ENCODE data around the gene THSD4.

THSD4 gene

DNA sequence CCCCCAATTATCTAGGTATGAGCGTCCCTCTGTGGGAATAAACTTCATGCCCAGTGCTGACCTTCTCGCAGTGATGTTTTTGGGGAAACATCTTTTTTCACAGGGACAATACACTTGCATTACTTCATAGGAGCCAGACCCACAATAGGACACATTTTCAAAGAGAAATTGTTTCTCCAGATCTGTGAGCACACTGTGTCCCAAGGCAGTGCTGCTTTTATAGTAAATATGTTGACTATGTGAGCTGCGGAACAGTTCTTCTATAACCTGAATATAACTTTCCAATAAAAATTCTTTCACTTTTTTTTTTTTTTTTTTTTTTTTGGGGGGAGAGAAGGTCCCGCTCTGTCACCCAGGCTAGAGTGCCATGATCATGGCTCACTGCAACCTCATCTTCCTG lies 17.4 kb upstream of the THSD4 start:
- no peak for DNase-seq (ENCODE audit: low spot score)

DNA sequence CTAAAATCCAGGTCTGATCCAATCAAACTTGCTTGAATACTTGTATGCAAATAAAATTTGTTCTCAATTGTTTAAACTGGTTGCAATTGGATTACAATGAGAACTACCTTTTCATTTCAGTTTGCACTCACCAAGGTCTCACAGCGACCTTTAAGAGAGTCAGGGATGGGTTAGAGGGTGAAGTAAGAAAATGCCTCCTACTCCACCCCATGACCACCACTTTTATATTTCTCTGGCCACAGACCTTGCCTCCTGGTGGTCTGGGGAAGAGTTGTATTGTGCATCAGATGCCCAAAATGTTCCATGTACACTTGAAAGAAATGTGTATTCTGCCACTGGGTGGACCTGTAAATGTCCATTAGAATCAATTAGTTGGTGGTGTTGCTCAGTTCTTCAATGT lies 16.4 kb upstream of the THSD4 start:
- DNase-seq (ENCODE audit: low spot score): no peak

DNA sequence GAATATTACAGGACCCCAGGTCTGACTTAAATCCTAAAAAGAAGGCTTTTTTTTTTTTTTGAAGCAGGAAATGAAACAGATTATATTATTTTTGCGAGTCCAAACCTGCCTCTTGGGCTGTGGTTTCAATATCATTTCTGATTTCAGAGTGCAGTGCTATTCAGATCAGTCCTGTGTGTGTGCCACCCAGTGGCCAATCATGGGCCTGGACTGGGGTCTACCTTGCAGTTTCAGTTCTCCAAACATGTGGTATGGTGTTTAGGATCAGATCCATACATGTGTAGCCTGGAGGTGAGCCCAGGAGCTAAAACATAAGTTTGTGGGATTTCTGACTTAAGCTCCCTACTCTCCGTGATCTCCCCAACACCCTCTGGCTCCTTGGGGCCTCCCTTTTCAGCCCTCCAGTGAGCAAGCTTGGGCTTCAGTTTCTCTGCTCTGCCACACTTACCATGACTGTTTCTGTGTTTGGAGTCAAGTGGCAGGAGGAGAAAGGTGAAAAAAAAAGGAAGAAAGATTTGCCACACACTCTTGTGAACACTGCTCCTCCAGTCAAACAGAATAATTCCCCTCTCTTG lies 12.1 kb upstream of the THSD4 start:
- DNase-seq (ENCODE audit: low spot score): peak; percentile 53

DNA sequence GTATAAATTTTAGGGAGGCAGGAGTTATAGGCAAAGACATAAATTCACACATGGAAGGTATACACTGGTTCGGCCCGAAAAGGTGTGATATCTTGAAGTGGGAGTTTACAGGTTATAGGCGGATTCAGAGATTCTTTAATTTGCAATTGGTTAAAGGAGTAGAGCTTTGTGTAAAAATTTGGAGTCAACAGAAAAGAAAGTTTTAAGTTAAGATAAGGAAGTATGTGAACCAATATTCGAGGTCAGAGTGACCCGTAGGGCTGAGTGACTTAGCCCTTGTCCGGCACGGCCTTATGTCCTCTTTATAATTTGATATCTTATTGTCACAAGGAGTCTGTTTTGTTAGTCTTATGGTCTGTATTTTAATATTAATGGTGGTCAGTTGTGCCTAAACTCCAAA lies 10.6 kb upstream of the THSD4 start:
- DNase-seq (ENCODE audit: low spot score): no peak

DNA sequence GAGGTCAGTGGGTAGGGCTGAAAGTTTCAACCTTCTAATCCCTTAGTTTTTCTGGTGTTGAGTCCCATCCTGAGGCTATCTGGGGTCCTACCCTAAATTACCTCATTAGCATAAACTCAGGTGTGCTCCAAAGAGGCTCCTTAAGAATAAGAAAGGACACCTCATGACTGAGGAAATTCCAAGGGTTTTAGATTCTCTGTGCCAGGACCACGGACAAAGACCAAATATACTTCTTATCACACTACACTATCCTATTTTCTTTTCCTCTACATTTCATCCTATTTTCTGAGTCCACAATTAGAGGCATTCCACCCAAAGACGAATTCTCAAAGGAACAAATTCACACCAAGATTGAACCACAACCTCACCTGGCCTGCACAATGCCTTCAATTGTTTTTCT lies 9.8 kb upstream of the THSD4 start:
- no peak for DNase-seq (ENCODE audit: low spot score)

DNA sequence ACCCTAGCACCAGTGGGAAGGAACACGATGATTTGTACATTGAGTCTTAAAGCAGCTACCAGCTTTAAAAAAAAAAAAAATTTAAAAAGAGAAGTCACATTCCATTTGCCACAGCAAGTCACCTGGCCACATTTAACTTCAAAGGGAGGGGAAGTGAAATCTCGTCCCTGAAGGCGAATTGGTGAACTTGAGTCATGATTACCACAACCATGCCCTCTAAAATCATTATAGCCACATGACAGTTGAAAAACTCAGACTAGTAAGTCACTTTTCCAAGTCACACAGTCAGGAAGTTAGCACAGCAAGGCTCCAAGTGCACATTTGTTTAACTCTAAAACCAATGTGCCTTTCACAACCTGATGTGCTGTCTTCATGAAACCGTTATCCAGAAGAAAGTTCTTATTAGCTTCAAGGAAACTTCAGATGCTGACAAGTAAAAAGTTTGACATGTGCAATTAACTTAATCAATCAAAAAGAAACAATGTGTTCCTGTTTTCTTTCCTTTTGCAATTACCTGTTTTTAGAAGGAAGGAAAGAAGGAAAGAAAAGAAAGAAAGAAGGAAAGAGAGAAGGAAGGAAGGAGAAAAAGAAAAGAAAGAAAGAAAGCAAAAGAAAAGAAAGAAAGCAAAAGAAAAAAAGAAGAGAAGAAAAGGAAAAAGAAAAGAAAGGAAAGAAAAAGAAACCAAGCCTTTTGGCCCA lies 8.3 kb upstream of the THSD4 start:
- DNase-seq (ENCODE audit: low spot score): peak; percentile 44

DNA sequence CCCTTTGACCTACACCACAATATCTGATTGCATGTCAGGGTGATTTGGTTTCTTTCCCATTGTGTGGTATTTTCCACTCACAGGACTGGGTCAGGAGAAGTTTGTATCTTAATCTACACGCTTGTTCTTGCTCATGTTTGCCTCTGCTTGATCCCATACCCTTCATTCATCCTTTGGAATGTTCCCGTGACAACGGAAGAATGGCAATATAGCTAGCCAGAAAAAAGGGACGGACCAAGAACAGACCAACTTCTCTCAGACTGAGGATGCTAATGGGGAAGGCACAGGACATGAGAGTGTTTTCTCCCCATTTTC lies 7.8 kb upstream of the THSD4 start:
- DNase-seq (ENCODE audit: low spot score): no peak

DNA sequence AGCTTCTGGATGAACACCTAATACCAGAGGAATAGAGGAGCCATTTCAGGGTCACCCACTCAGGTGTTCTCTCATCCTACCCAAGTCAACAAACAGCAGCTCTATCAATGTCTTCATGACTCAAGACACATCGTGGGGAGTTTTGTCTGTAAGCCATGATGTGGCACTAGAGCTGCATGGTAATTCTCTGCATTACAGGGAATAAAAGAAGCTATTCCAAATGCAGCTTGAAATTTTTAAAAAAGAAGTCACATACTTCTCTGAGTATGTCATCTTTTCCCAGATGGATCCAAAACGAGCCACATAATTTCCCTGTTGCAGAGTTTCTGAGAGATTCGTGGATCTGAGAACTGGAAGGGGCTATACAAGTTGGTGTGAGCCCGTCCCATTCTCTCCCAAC lies 6.1 kb upstream of the THSD4 start:
- DNase-seq (ENCODE audit: low spot score): peak; percentile 50

DNA sequence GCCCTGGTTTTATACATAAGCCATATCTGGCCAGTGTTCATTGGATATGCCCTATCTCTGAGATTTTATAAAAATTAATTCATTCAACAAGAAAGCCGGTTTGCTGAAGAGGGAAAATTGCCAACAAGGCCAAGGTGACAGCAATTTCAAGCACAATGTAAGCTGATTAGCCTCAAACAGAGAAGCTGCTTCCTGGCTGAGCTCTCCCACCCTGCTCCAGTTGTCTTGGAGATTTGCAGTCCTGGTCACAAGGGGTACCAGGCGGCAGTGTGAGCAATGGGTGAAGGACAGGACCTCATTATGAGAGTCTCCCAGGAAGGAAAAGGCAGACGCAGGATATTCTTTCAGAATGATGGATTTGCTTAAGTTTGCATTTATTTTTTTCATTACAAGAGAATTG lies 5.4 kb upstream of the THSD4 start:
- DNase-seq (ENCODE audit: low spot score): no peak

DNA sequence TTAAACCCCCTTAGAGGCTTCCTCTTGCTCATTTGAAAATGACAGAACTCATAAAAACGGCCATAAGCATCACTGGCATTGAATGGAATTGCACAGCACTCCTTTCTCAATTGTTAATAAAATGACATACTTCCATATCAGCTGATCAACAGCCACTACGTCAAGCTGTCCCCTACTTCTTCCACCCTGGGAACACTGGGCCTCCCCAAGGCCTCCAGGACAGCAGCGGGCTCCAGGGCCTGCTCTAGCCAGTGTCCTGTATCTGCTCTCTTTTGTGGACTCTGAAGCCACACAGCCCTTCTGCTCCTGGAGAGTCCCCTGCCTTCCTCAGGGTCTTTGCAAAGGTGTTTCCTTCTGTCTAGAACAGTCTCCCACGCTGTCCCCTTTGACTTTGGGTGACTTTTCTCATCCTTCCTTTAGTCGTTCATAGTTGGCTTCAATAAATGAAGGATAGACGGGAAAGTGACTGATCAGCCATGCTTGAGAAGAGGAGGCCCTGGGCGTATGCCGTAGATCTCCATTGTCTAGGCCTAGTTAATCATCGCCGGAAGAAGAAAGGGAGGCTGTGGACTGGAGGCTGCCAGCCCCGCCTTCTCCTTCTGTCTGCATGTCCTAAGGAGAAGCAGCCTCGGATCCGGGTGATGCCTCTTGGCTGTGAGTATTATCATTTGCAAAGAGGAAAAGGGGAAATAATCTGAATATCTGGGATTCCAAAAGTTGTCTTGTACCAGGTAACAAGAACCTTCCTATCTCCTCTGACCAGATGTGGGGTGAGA lies 4.7 kb upstream of the THSD4 start:
- DNase-seq (ENCODE audit: low spot score): no peak

DNA sequence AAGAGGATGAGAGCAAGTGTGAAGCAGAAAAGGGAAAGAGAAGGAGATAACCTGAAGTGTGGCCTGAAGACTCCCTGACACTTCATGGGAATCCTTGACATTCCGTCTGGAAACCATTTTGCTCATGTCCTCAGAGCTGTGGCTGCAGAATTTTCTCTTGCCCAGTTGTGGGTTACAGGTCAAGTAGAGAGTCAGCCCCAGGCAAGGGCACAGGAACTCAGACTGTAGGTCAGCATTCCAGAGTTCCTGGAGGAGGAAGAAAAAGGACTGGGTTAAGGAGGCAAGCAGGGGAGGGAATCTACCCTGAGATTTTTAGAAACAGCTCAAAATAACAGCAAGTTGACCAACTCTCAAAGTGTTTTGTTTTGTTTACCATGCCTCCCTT lies 4.1 kb upstream of the THSD4 start:
- DNase-seq (ENCODE audit: low spot score): peak; percentile 45

DNA sequence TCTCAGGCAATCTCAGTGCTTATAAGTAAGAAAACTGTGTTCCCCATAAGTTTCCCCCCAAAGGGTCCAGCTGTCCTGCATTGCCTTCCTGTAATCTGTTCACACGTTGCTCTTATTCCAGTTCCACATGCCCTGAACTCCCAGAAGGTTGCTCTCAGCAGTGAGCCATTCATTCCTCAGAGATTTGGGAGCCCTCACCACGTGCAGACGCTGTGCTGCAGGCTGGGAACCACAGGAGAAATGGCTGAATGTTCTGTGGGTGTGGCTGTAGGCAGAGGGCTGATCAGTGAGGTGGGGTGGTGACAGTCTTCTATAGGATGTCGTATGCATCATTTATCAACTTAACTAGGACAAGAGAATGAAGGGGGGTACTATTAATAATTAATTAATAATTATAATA lies 3.3 kb upstream of the THSD4 start:
- DNase-seq (ENCODE audit: low spot score): no peak

DNA sequence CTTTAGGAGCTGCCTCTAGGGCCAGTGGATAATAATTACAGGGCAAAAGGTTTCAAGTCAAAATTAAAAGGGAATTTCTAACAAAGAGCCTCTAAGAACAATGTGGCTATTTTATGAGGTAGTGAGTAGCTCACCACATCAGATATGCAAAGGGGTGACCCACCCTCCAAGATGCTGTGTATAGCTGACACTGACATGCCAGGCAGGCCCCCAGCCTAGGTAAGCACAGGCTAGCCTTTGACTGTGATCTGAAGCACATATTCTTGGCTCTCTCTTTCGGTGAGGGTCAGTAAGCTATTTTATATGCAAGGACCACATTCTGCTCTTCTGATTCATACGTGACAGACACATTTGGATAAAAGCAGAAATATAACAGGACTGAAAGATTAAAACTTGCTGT lies 2.8 kb upstream of the THSD4 start:
- peak; percentile 50 for DNase-seq (ENCODE audit: low spot score)

DNA sequence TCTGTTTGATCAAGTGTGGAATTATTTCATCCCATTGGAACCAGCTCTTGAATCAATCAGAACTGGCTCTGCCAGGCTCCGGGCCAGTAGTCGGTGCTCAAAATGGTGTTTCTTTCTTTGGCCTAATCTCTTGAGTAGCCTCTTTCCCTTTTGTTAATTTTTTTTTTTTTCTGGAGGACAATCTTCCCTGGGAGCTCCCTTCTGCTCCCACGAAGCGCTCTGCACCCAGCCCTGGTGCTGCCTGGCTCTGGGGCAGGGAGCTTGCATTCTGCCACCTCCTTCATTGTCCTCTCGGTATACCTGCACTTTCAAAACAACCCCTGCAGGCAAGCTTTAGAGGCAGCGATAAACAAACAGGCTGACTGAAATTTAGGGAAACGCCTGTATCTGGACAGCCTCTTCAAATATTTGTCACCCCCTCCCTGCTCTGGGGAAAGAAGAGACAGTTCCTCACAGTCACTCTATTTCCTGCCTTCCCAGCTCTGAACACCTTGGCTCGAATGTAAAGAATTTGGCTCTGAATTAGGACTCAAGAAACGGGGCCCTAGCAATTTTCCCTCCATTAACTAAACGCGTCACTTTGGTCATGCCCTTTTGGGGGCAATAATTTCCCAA lies 1.1 kb upstream of the THSD4 start:
- no peak for DNase-seq (ENCODE audit: low spot score)

DNA sequence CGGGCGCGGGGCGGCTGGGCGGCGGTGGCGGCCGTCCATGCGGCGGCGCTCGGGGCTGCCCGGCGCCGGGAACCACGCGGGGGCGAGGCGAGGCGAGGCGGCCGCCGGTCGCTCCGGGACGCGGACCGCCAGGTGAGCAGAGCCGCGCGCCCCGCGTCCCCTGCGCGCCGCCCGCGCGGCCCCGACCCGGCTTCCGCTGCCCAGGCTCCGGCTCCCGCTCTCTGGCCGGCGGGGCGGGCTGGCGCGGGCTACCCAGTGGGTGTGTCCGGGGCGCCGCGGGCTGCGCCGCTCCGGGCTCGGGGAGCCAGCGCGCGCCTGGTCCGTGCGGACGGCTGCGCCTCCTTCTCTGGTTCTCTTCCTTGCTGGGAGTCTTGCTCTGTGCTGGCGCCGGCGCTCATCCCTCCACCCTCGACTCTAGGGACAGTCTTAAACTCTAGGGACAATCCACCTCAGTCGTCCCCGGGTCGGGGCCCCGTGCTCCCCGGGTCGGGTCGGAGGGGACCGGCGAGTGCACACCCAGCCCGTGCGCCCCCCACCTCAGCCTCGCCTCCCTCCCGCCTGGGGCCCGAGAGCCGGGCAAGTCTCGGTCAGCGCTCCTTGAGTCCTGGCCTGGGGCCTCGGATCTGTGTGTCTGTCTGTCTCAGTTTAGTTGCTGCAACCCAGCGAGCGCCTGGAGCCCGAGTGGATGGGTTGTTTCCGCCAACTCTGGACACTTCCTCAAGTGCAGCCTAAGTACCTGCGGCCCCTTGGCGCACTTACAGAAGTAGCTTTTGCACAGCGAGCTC lies 488 bp downstream of the THSD4 start:
- DNase-seq (ENCODE audit: low spot score): peak; percentile 77

DNA sequence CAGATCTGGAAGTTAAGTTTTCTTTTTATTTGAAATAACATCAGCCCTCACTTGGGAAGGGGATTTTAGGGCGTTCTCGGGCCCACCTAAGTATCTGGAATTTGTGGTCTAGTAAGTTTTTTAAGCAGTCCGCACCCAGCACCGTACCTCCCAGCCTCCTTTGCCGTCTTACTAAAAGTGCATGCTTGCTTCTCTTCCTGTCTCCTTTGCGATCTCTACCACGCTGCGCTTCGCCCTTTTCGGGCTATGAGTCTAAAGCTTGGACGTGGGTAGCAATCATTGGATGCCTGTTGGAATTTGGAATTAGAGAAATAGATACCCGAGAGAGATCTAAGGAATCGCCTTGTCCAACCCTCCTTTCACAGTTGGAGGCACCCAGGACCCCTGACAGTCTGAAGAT lies 1.1 kb downstream of the THSD4 start:
- peak; percentile 38 for DNase-seq (ENCODE audit: low spot score)

DNA sequence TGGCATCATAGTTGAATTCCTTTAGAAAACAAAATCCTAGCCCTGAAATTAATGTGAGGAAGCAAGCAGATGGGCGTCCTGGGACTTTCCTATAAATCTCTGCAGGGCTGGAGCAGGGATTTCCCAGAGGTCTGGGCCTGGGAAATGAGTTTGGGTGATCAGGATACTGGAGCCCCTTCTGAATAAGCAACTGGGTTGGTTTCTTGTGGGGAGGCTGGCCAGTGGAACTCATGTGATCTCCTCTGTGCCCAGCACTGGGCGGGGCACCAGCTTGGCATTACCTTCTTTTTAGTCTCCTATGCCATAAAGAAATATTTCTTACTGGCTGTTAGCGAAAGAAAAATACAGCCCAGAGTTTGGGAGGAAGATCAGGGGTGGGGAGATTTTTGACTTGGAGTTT lies 1.7 kb downstream of the THSD4 start:
- no peak for DNase-seq (ENCODE audit: low spot score)

DNA sequence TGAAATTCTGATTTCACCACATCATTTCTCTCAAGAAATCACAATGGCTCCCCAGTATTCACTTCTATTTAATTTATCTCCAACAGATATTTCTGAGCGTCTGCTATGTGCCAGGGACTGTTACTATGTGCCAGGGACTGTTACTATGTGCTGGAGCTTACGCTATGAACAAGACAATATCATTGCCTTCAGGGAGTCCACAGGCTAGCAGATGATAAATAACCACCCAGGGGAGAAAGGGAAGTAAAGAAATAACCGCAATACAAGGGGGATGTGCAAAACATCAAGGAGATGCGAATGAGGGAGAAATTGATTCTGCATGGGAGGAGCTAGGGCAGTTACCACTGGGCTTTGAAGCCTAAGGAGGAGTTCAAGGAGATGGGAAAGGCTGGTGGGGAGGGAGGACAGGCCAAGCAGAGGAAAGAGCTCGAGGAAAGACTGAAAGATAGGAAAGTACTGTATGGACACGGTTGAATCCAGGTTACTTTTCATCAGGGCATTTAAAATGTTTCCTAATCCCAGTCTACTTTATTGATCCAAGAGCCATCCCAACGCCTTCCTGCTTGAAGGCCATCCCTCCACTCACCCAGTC lies 2.5 kb downstream of the THSD4 start:
- DNase-seq (ENCODE audit: low spot score): no peak

DNA sequence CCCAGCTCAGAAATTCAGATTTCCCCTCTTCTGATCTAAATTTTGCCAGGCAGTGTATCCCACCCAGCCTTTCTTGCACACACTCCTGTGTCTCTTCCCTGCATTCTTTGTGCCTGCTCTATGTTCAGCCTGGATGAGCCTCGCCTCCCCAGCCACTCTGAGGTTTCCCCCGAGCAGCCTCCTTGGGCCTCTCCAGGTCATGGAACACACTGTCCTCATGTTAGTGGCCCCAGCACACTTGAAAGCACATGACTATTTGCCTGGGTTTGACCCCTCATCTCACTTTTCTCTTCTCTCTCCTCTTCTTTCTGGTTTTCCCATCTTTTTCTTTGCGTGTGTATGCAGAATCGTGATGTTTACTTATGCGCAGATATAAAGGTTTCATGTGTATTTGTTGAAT lies 3.1 kb downstream of the THSD4 start:
- no peak for DNase-seq (ENCODE audit: low spot score)

DNA sequence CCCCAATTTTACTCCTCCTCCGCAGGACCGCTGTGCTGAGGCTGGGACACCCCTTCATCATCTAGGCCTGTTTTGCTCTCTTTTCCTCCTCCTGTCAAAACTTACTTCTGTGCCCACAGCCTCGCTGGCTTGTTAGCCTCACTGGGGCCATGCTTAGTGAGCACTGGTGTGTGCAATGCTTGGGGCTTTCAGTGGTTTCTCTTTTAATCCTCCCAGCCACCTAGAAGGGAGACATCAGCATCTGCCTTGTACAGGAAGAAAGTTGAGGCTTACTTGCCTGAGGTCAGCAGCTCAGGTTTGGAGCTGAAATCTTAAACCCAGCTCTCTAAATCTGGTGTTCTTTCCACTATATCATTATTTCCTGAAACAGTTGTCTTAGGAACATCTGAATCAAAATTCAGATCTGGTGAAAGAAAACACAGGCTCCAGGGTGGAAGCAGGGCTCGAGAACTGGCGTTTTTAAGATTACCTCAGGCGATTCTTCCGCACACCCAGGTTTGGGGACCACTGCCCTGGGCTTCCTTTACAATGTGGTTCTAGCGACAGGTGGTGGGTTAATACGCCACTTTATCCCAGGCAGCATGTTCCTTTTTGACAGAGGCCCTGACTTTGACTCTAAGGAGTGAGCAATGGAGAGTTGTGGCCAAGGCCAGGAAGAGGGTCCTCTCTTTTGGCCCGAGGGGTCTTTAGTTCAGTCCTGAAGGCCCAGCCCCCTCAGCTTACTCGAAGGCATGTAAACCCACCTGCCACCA lies 3.8 kb downstream of the THSD4 start:
- DNase-seq (ENCODE audit: low spot score): no peak

DNA sequence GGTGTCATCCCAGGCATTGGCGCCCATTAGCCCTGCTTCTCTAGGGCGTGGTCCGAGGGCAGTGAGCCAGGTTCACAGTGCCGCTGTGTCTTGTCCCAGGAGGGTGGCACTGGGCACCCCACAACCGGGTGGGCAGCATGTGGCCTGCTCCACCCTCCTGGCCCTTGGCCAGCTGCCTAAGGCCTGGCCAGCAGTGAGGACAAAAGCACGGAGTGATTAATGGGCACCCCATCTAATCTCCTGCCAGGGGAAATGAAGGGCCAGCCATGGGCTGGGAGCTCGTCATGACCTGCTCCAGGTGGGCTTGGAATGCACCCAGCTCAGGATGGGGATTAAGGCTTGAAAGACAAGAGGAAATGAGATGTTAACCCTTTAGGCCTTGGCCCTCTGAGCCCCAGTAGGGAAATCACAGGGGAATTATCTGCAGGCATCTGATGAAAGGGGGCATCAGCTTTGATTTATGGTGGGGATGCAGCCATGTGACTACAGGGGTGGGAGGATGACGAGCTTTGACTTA lies 5.2 kb downstream of the THSD4 start:
- DNase-seq (ENCODE audit: low spot score): no peak
